Nephron progenitor cell (in vitro differentiated cells): ENCODE measurements around the gene TSFM.
"Not testable (repeated sequence)": the region's sequence is repeated elsewhere in the genome, so short reads cannot be mapped to it uniquely, and the experiment has no call there.

Source experiments
- DNase-seq: peaks from one replicate; pipeline ENCODE4 v3.0.0; 2021
- H3K27ac Mint-ChIP-seq: 2 replicates; pipeline ENCODE4 v1.8.0; 2021; ENCODE audit warnings: mild to moderate bottlenecking, moderate library complexity, mixed read lengths
- H3K27me3 Mint-ChIP-seq: 2 replicates; pipeline ENCODE4 v1.8.0; 2021; ENCODE audit warnings: mild to moderate bottlenecking, low read depth, mixed read lengths; ENCODE audit not compliant: poor library complexity
- H3K36me3 Mint-ChIP-seq: 2 replicates; pipeline ENCODE4 v1.8.0; 2021; ENCODE audit warnings: low read depth, mixed read lengths
- H3K4me1 Mint-ChIP-seq: 2 replicates; pipeline ENCODE4 v1.8.0; 2021; ENCODE audit warnings: mixed read lengths
- H3K4me3 Mint-ChIP-seq: 2 replicates; pipeline ENCODE4 v1.8.0; 2021; ENCODE audit warnings: mild to moderate bottlenecking, moderate library complexity, mixed read lengths
- H3K9me3 Mint-ChIP-seq: 2 replicates; pipeline ENCODE4 v1.8.0; 2021; ENCODE audit warnings: mild to moderate bottlenecking, moderate library complexity, mixed read lengths
- TF ChIP-seq, protein P1 (sequence below): fragments of 200-600 bp; sonication (generic); IDR thresholded peaks from 2 replicates; pipeline ENCODE4 v1.5.0; 2021; ENCODE audit warnings: antibody characterized with exemption

The TSFM gene

DNA sequence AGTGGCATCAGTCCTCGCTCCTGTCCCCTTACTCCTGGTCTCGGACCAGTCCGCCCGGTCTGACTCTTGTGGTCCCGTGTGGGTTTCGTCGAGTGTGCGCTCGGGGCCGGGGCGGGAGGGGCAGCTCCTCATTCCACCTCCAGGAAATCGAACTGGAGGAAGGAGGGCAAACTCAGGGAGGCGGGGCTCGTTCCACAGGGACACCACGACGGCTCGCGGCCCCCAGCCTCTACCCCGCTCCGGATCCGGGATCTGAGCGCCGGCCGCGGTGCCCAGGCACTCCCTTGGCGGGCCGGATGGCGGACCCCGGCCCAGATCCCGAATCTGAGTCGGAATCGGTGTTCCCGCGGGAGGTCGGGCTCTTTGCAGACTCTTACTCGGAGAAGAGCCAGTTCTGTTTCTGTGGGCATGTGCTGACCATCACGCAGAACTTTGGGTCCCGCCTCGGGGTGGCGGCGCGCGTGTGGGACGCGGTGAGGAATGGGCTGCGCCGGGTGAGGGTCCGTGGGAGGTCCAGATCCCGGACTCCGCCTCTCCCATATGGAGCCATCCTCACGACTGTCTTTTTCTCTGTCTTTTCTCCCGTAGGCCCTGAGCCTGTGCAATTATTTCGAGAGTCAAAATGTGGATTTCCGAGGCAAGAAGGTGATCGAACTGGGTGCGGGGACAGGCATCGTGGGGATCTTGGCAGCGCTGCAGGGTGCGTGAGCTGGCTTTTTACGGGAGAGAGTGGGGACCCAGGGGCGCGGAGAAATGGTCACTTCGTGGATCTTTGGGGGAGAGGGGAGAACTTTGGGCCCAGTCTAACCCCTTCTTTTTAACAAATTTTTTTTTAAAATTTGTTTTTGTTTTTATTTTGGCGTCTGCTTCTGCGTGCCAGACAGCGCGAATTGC lies 9.9 kb upstream of the TSFM start, which contains the start of gene EEF1AKMT3:
EEF1AKMT3 (plus strand) TSS at position 186 of the 894 bp plus-strand sequence; CDS start at position 297, 111 bp downstream.
- Mint-ChIP-seq H3K4me1 (peaks cover 30% of the 10 kb centered on the region), H3K9me3 (no peaks in the 10 kb centered on the region), H3K36me3 (peaks cover 43% of the 10 kb centered on the region), H3K27ac (peak within 1 kb of the TSS; percentile 100), H3K4me3 (peak within 1 kb of the TSS; percentile 99), H3K27me3 (peaks cover 27% of the 10 kb centered on the region)
- peak; percentile 69 for DNase-seq
- TF ChIP-seq, protein P1, sequence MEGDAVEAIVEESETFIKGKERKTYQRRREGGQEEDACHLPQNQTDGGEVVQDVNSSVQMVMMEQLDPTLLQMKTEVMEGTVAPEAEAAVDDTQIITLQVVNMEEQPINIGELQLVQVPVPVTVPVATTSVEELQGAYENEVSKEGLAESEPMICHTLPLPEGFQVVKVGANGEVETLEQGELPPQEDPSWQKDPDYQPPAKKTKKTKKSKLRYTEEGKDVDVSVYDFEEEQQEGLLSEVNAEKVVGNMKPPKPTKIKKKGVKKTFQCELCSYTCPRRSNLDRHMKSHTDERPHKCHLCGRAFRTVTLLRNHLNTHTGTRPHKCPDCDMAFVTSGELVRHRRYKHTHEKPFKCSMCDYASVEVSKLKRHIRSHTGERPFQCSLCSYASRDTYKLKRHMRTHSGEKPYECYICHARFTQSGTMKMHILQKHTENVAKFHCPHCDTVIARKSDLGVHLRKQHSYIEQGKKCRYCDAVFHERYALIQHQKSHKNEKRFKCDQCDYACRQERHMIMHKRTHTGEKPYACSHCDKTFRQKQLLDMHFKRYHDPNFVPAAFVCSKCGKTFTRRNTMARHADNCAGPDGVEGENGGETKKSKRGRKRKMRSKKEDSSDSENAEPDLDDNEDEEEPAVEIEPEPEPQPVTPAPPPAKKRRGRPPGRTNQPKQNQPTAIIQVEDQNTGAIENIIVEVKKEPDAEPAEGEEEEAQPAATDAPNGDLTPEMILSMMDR: no peak

DNA sequence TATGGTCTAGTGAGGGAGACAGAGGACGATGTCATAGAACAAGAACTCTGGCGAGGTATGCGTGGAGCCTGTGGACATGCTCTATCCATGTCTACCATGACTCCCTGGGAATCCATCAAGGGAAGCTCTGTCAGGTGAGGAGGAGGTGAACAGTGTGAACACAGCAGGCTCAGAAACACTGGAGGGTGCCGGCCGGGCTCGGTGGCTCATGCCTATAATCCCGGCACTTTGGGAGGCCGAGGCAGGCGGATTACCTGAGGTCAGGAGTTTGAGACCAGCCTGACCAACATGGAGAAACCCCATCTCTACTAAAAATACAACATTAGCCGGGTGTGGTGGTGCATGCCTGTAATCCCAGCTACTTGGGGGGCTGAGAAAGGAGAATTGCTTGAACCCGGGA lies 8.0 kb upstream of the TSFM start:
- Mint-ChIP-seq H3K4me3 (peak overlapping the region; percentile 13), H3K4me1 (peaks cover 30% of the 10 kb centered on the region)
- DNase-seq: not testable (repeated sequence)

DNA sequence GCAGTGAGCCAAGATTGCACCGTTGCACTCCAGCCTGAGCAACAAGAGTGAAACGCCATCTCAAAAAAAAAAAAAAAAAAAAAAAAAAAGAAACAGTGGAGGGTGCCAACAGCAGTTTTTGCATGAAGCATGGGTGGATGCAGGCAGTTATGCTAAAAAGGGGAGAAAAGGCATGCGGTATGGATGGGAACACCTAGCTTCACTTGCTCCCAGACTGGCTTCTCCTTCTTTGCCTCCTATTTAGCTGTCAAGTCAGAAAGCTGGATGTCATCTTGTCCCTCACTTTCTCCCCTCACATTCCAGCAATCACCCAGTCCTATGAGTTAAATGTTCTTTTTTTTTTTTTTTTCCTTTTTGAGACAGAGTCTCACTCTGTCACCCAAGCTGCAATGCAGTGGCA lies 7.5 kb upstream of the TSFM start:
- Mint-ChIP-seq H3K27me3 (peaks cover 21% of the 10 kb centered on the region), H3K9me3 (no peaks in the 10 kb centered on the region), H3K4me3 (no peak overlapping the region), H3K36me3 (peaks cover 25% of the 10 kb centered on the region), H3K27ac (no peak overlapping the region), H3K4me1 (peaks cover 25% of the 10 kb centered on the region)
- TF ChIP-seq, protein P1: no peak
- DNase-seq: no peak

More for the DNA sequence above, 8.0 kb upstream of the TSFM start:
- H3K27ac Mint-ChIP-seq, H3K9me3 Mint-ChIP-seq: not testable (repeated sequence)
- Mint-ChIP-seq H3K36me3 (peaks cover 29% of the 10 kb centered on the region), H3K27me3 (peaks cover 16% of the 10 kb centered on the region)

DNA sequence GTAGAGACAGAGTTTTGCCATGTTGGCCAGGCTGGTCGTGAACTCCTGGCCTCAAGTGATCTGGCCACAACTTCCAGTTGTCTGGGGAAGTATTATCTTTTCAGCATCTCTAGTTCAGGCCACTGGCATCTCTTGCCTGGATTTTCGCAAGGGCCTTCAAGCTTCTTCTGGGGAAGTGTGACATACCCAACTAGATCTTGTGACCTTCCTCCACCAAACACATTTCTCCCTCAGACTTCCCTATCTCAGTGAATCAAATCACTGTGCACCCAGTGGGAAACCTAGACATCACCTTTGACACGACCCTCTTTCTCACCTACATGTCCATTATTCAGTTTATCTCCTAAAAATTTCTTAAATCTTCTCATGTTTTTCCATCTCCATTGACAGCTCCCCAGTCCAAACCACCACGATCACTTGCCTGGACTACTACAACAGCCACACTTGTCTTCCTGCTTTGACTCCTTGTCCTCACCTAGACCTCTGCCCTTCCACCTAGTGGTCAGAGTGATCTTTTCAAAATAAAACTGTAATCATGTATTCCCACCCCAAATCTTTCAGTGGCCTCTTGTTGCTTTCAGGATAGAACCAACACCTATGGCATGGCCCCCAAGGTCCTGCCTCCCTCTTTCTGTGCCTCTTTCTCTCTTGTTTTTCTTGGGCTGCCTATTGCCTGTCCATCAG lies 6.9 kb upstream of the TSFM start:
- Mint-ChIP-seq H3K36me3 (peaks cover 18% of the 10 kb centered on the region), H3K4me3 (no peak overlapping the region), H3K27ac (no peak overlapping the region), H3K9me3 (no peaks in the 10 kb centered on the region), H3K4me1 (peaks cover 19% of the 10 kb centered on the region), H3K27me3 (peaks cover 21% of the 10 kb centered on the region)
- DNase-seq: no peak
- TF ChIP-seq, protein P1: no peak

DNA sequence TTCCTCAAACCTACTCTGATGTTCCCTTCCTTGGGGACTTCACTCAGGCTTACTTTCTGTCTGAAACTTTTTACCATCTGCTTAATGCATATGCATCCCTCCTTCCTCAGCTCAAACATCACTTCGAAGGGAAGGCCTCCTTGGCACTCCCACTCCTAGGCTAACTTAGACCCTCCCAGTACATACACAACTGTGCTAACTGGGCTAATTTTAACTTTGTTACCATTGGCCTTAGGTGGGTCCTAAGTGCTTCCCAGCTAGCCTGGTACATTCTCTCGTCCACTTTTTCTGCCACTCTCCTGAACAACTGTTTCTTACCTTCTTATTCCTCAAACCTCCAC lies 6.4 kb upstream of the TSFM start:
- Mint-ChIP-seq H3K27ac (no peak overlapping the region), H3K36me3 (peaks cover 17% of the 10 kb centered on the region), H3K4me1 (peaks cover 14% of the 10 kb centered on the region), H3K27me3 (peaks cover 21% of the 10 kb centered on the region), H3K9me3 (no peaks in the 10 kb centered on the region), H3K4me3 (no peak overlapping the region)
- TF ChIP-seq, protein P1: no peak
- no peak for DNase-seq

DNA sequence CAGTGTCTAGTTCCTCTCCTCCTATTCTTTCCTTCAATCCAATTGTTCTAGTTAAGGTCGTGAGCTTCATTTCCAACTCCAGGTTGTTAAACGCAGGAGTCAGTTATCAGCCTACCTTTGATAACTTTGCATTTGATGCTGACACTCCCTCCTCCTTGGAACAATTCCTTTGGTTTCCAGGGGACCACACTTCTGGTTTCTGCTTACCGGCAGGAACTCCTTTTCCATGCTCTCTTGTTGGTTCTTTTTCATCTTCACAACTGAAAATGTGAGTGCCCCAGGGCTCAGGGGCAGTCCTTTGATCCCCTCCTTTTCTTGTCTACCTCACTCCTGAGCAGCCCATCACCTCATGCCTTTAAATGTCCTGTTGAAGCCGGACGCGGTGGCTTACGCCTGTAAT lies 5.2 kb upstream of the TSFM start:
- Mint-ChIP-seq H3K4me1 (peaks cover 6% of the 10 kb centered on the region), H3K9me3 (no peaks in the 10 kb centered on the region), H3K27me3 (peaks cover 18% of the 10 kb centered on the region), H3K4me3 (no peak overlapping the region), H3K27ac (no peak overlapping the region), H3K36me3 (peaks cover 17% of the 10 kb centered on the region)
- TF ChIP-seq, protein P1: no peak
- DNase-seq: no peak
